Measurements from ENCODE around the gene LIG1.

Gene LIG1

DNA sequence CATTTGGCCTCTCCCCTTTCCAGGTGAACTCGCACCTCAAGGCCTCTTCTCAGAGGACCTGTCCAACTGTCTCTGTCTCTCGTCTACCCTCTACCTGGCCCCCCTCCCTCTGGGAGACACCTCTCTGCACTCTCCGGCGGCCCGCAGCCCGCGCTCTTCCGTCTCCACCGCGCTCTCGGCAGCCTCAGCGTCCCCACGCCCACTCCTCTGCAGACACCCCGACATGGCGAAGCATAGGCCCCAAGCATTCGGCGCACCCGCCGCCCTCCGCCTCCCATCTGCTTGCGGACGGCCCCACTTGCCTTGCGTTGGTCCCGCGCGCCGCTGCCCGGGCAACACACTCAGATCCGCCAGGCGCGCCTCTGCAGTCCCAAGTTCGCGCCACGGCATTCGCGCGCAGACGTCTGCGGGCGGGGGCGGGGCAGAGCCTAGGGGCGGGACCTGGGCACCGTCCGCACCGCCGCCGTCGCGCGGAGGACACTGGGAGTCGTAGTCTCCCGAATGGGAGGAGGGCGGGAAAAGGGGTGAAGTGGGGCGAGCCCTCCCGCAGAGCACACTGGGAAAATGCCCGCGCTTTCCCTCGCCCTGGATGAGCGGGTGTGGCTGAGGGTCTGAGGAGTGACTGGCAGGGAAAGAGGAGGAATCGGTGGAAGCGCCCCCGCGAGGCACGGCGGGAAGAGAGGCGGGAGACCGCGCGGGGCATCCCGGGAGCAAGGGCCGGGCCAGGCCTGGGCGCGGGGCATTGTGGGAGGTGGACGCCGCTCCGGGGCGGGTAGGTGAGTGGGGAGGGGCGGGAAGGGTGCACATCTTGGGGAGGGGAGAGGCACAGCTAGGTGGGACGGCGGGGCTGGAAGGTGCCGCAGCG lies at the start of gene LIG1, which contains the start of gene ZSWIM9:
LIG1 (minus strand) TSS at position 406 of the 865 bp plus-strand sequence. CDS start 4,778 bp downstream, outside the sequence.
ZSWIM9 (plus strand) TSS at position 742 of the 865 bp plus-strand sequence. CDS start 1,123 bp downstream, outside the sequence.
- DNase-seq (ENCODE audit: low read depth) = peak; percentile 95

DNA sequence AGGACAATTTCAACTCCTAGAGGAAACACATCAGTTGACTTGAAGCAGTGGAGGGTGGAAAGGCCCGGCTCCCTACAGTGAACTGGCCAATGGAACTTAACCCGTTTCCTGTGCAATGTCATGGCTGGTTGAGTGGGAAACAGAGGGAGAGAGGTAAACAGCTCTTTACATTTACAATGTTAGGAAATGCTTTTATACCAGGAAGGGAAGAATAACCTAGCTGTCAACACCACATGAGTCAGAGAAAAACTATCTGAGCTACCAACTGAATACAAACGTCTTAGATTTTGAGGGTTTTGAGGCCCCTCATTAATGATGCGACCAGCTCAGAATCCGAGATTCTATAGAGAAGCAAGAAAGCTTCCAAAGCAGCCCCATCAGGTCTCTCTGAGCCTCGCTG lies 48.9 kb upstream of the LIG1 start:
- peak; percentile 64 for DNase-seq (ENCODE audit: low read depth)

DNA sequence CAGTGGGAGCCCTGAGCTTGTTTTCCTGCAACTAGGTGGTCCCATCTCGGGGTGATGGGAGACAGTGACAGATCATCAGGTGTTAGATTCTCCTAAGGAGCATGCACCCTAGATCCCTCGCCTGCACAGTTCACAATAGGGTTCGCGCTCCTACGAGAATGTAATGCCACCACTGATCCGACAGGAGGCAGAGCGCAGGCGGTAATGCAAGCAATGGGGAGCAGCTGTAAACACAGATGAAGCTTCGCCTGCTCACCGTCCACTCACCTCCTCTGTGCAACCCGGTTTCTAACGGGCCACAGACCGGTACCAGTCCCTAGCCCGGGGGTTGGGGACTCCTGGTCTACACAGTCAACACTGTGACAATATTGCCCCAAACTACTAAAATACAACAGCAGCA lies 46.8 kb upstream of the LIG1 start:
- peak; percentile 18 for DNase-seq (ENCODE audit: low read depth)

DNA sequence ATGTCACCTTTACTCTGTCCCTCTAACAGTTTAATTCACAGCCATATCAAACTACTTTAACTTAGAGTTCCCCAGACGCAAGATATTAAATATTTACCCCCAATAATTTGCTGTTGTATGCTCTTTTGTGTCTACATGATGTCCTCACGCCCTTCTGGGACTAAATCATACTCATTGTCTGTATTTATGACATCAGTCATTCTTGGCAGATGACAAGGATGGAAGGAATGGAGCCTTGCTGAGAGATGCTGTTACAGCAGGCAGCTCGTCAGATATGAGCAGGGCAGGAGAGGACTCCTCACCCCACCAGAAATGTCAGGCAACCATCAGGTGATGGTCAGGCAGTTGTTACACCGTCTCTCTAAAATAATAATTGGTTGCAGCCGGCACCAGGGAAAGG lies 43.8 kb upstream of the LIG1 start:
- DNase-seq (ENCODE audit: low read depth) = no peak

DNA sequence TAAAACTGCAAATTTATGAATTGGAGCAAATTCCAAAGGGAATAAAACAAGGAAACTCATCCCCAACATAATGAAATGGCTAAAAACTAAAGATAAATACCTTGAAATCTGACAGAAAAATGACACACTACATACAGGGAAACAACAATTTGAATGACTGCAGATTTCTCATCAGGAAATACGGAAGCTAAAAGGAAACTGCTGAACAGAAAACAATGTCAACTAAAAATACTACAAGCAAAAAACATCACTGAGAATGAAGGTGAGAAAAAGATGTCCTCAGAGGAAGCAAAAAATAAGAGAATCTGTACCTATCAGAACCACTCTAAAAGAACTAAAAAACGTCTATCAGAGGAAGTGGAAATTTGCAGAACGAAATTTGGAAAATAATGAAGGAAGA lies 39.9 kb upstream of the LIG1 start:
- DNase-seq (ENCODE audit: low read depth) = no peak

DNA sequence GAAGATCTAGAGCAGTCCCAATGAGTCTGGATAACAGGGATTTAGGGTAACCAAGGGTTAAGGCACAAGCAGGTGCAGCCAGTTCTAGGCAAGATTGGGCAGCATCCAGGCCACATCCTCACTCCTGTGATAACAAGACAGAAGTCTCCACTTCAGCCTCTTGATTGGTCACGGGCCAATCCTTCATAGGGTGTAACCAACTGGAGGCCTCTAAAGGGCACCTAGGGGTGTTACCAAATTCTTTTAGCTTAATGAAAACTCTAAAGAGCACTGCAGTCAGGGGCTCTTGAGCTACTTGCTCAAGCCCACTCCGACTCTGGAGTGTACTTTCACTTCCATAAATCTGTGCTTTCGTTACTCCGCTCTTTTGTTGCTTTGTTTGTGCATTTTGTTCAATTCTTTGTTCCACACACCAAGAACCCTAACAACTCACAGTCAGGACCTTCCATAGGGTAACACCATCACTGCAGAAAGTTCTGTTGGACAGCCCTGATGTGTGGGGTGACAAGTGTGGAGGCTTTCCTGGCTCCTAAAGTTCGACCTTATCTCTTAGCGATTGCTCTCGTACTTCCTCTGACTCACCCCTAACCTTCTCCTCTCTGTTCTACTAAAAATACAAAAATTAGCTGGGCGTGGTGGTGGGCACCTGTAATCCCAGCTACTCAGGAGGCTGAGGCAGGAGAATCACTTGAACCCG lies 36.4 kb upstream of the LIG1 start:
- no peak for DNase-seq (ENCODE audit: low read depth)

DNA sequence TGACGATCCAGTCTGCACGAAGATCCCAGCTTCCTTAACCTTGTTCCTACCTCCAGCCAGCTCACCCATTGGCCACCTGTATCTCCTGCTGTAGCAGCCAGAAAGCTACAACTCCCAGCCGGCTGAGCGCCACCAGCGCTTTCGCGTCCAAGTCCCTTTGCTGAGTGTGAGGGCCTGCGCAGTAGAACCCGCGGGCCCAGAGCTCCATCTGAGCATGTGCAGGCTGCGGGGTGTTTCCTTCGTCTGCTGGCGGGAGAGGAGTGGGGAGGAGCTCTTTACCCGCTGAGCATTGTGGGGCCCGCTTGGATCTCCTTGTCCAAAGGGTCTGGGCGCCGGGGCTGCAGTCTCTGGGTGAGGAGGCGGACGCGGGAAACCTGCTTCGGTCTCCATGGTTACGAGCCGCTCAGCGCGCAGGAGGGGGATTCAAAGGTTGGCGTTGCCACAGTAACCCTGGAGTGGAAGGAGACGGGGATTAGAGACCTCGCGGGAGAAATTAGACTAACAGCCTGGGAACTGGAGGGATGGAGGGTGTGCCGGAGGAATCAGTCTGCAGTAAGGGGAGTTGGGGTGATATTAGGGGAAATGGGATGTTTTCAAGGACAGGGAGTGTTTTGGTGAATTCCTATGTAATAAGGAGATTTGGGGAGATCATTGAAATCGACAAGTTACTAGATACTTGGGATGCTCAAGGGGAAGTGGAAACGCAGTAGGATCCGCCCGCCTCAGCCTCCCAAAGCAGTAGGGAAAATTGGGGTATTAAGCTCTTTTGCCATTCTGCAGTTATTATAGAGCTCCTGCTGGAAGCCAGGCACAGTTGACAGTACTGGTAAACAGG lies 33.9 kb upstream of the LIG1 start:
- peak; percentile 92 for DNase-seq (ENCODE audit: low read depth)

DNA sequence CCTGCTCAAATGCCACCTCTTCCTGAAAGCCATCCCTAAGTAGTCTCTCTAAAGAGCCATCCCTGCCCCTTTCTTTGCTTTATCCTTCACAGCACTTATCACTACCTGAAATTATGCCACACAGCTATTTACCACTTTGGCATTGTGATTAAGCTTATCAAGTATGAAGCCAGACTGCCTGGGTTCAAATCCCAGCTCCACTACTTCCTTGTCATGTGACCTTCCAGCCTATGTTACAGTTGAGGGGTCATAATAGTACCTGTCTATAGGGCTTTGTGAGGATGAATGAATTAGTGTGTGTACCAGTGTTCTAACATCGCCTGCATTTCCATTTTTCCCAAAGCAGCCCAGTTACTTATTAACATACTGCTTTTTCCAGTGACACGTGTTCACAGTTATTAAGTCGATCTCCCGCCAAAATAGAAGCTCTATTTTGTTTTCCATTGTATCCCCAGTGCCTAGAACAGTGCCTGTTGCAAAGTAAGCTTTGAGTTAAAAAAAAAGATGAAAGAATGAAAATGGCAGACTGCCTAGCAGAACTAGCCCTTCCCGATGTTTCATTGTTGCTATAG lies 33.2 kb upstream of the LIG1 start:
- DNase-seq (ENCODE audit: low read depth) = no peak

DNA sequence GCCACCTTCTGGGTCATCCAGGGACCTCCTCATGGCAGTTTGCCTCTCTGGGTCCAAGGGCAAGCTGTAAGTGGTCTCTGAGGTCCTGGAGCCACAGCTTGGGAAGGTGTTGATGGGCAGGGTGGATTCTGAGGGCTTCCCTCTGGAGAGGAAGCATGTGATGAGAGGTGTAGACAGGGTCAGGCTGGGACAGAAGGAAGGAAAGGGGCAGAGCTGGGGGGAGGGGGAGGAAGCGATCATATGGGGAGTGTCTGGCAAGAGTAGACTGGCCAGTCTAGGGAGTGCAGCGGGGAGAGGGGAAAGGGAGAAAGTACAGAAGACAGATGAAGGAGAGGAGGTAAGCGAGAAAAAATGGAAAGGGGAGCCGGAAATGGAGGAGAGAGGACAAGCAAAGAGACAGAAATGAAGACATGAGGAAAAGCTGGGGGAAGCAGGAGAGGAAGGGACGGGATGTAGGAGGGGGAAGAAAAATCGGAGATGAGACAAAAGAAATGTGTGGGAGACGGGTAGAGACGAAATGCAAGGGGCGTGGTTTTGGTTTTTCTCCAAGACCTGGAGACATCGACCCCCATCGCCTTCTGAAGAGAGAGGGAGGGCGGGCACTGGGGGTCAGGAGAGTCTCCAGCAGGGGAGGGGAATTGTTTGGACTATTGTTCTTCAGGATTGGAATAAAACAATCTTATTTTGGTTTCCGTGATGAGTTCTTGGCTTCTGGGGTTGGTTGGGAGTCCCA lies 27.0 kb upstream of the LIG1 start:
- no peak for DNase-seq (ENCODE audit: low read depth)

DNA sequence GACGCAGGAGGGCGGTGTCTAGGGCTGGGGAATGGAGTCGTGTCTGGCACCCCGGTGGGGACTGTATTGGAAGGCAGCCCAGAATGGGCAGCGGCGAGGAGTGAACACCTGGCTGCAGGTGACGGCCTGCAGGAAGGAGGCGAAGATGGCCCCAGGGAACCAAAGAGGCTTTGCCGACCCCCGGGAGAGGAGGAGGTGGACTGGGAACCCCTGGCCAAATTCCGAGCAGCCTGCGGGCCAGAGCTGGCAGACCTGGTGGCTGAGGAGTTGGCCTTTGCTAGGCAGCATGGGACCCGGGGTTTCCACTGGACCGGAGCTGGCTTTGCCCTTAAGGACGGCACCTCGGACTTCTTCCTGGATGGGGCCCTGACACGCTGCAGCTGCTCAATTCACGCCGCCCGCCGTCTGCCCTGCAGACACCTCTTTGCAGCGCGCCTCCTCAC lies 26.2 kb upstream of the LIG1 start:
- DNase-seq (ENCODE audit: low read depth) = no peak

DNA sequence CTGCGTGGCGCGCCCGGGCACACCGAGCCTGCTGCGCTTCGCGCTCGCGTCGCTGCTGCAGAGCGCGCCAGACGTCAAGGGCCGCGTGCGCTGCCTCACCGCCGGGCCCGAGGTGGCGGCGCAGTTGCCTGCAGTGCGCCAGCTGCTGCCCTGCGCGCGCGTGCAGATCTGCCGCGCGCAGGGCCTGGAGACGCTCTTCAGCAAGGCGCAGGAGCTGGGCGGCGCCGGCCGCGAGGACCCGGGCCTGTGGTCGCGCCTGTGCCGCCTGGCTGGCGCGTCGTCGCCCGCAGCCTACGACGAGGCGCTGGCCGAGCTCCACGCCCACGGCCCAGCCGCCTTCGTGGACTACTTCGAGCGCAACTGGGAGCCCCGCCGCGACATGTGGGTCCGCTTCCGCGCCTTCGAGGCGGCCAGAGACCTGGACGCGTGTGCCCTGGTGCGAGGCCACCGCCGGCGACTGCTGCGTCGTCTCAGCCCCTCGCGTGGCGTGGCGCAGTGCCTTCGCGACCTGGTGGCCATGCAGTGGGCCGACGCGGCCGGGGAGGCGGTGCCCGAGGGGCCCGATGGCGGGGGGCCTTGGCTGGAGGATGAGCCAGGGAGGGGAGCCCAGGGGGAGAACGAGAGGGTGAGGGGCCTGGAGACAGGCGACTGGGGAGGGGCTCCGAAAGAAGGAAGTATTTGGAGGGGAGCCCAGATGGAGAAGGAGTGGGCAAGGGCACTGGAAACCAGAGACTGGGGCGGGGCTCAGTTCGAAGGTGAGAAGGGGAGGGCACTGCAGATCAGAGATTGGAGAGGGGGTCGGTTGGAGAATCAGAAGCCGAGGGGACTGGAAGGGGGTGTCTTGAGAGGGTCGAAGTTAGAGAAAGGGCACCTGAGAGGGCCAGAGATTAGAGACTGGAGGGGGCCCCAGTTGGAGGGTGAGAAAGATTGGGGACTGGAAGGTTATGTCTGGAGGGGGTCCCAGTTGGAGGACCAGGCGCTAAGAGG lies 25.0 kb upstream of the LIG1 start:
- DNase-seq (ENCODE audit: low read depth) = no peak

DNA sequence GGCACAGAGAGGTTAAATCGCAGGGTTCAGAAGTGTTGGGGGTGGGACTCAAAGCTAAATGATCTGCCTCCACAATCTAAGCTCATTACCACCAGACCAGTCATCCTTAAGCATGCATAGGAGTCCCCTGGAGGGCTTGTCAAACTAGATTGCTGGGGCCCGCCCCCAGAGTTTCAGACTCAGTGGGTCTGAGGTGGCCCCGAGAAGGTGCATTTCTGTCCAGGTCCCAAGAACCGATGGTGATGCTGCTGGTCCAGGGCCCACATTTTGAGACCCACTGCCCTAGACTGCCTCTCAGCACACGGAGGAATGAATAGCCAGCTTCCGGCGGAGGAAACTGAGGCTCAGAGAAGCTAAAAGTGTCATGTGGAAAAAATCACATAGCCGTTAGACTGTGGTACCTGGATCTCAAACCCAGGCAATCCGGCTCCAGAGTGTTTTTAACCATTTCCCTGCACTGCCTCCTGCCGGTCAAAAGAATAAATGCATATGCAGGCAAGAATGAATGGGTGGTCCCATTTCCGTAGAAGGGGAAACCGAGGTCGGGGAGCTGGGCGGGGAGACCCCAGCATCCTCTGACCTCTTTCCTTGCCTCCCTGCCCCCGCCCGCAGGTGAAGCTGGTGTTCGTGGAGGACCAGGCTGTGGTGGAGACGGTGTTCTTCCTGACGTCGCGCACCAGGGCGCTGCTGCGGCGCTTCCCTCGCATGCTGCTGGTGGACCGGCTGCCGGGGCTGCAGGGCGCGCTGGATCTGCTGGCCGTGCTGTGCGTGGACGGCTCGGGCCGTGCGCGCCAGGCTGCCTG lies 24.1 kb upstream of the LIG1 start:
- peak; percentile 12 for DNase-seq (ENCODE audit: low read depth)

DNA sequence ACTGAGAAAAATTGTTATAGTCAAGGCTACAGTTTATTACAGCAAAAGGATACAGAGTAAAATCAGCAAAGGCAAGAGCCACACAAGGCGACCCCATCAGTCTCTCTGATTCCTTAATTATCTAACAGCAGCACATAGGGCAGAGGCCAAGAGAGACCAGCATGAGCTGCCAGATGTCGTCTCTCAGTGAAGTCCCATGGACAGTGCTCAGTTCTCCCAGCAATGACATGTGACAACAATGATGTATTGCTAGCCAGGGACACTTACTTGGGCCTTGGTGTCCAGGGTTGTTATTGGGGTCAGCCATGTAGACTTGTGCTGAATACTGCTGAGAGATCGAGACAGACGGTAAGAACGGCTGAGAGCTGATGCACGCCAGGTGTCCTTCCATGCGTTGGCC lies 22.6 kb upstream of the LIG1 start:
- no peak for DNase-seq (ENCODE audit: low read depth)

DNA sequence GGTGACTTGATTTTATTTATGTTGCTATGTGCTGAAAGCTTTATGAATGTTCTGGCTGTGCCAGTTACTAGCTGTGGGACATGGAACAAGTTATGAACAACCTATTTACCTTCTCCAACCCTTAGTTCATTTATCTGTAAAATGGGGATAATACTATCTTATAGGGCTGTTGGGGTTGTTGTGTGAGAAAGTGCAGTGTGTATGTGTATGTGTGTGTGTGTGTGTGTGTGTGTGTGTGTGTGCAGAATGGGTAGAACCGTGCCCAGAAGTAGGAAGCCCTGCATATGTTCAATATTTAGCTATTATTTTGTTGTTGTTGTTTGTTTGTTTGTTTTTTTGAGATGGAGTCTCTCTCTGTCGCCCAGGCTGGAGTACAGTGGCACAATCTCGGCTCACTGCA lies 20.7 kb upstream of the LIG1 start:
- no peak for DNase-seq (ENCODE audit: low read depth)

DNA sequence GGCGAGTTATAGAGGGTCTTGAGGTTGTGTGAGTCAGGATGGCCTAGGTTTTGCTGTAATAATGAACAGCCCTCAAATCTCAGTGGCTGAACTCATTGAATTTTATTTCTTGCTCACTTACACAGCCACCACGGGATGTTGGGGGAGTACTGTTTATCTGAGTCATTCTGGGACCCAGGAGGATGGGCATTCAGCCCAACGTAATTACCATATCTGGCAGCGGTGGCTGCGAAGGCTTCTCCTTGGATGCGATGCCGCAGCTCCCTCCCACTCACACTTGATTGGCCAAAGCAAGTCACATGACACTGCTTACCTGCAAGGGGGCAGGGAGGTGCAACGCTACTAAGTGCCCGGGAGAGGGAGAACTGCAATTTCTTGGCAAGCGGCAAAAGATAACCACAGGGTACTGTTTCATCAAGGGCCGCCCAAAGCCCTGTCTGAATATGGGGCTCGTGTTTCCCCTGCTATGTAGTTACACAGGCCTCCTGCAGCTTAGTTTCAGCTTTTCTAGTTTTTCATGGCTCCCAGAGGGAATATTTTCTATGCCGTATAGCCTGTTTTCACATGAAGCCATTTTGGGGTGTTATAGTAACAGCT lies 20.2 kb upstream of the LIG1 start:
- peak; percentile 92 for DNase-seq (ENCODE audit: low read depth)

DNA sequence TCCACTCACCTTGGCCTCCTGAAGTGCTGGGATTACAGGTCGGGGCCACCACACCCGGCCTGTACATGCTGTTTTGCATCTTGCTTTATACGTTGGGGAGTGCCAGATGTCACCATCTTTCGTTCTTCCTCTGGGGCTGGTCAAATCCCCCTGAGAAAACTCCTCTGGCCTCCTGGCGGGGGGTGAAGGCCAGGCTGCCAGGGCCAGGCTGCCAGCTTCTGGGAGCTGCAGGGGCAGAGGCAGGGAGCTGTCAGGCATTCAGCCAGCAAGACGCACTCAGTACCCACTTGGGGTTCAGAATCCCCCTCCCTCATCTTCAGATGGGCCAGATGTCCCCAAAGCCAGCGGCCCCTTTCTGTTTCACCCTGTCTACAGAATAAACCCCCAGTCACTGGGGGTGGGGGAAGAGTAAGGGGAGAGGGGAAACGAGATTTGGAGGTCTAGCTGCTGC lies 16.4 kb upstream of the LIG1 start:
- no peak for DNase-seq (ENCODE audit: low read depth)

DNA sequence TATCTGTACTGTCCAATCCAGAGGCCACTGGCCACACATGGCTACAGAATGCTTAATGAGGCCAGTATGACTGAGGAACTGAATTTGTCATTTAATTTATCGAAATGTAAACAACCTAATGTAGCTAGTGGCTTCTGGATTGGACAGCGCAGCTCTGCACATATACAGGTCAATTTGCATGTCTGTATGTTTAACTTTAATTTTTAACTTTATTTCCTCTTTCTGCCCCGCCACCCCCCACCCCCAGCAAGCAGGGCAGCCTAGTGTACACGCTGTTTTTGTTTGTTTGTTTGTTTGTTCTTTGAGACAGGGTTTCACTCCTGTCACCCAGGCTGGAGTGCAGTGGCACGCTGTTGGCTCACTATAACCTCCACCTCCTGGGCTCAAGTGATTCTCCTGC lies 15.9 kb upstream of the LIG1 start:
- DNase-seq (ENCODE audit: low read depth) = no peak

DNA sequence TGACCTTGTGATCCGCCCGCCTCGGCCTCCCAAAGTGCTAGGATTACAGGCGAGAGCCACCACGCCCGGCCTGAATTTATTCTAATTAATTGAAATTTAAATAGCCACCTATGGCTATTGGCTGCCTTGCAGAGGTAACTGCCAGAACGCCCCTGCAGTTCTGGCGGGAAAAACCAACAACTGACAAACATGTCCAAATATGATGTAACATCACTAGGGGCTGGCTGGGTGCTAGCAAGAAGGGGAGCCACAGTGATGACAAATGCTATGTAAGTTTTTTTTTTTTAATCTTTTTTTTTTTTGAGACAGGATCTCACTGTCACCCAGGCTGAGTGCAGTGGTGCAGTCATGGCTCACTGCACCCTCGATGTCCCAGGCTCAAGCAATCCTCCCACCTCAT lies 13.2 kb upstream of the LIG1 start:
- no peak for DNase-seq (ENCODE audit: low read depth)

DNA sequence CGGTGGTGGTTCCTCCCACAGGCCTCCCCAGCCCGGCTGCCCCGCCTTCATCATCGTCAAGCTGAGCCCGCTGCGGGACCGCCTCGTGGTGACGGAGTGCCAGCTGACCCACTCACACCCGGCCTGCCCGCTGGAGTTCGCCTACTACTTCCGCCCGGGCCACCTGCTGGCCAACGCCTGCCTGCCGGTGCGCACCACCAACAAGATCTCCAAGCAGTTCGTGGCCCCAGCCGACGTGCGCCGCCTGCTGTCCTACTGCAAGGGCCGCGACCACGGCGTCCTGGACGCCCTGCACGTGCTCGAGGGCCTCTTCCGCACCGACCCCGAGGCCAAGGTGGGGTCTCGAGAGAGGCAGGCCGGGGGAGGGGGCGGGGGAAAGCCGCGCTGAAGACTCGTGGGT lies 12.3 kb upstream of the LIG1 start:
- no peak for DNase-seq (ENCODE audit: low read depth)

Data from amniotic epithelial cell (primary cell).